Stimulated activated CD4-positive, alpha-beta T cell treated with anti-CD3 and anti-CD28 coated beads, Interleukin-2, amount 100 ng/mL, for 48 hours (primary cell): ENCODE results near the gene ABLIM2.

Source experiments
- DNase-seq, 2 donors: peaks; one replicate each; pipeline ENCODE4 v3.0.0-alpha.2; 2020

The ABLIM2 gene

GRCh38 chr4:8101213-8102075 is 57.2 kb downstream of the ABLIM2 start:
- DNase-seq = no peak

GRCh38 chr4:8099981-8100464 is 58.6 kb downstream of the ABLIM2 start:
- DNase-seq = no peak

- no peak for DNase-seq
These were observed 60.1 kb downstream of the ABLIM2 start for GRCh38 chr4:8098506-8098905.

- no peak for DNase-seq
These were observed 60.8 kb downstream of the ABLIM2 start for GRCh38 chr4:8097721-8098345.

- DNase-seq = no peak
These were observed 61.5 kb downstream of the ABLIM2 start for GRCh38 chr4:8097141-8097541.

GRCh38 chr4:8096690-8097061 is 61.9 kb downstream of the ABLIM2 start:
- no peak for DNase-seq

- no peak for DNase-seq
These were observed 62.5 kb downstream of the ABLIM2 start for GRCh38 chr4:8095956-8096689.

GRCh38 chr4:8093587-8094274 is 64.9 kb downstream of the ABLIM2 start:
- DNase-seq = no peak

GRCh38 chr4:8092282-8092681 is 66.3 kb downstream of the ABLIM2 start:
- no peak for DNase-seq

GRCh38 chr4:8090744-8091301 is 67.8 kb downstream of the ABLIM2 start:
- DNase-seq = no peak

- no peak for DNase-seq
These were observed 68.3 kb downstream of the ABLIM2 start for GRCh38 chr4:8090312-8090711.

GRCh38 chr4:8089862-8090261 is 68.8 kb downstream of the ABLIM2 start:
- no peak for DNase-seq

- no peak for DNase-seq
These were observed 69.6 kb downstream of the ABLIM2 start for GRCh38 chr4:8088966-8089491.

- no peak for DNase-seq
These were observed 70.6 kb downstream of the ABLIM2 start for GRCh38 chr4:8087921-8088495.

GRCh38 chr4:8086783-8087445 is 71.7 kb downstream of the ABLIM2 start:
- no peak for DNase-seq

- DNase-seq = no peak
These were observed 73.0 kb downstream of the ABLIM2 start for GRCh38 chr4:8085491-8086117.

- DNase-seq = no peak
These were observed 73.7 kb downstream of the ABLIM2 start for GRCh38 chr4:8084712-8085490.

GRCh38 chr4:8084031-8084660 is 74.5 kb downstream of the ABLIM2 start:
- DNase-seq = no peak

GRCh38 chr4:8083086-8083825 is 75.4 kb downstream of the ABLIM2 start:
- DNase-seq = no peak
